H9 (cell line): ENCODE data around the gene SLC2A9. TPM values are rescaled to one million over a fixed set of nuclear protein-coding genes. Genes with fewer than 3 reads are reported as not detected.

Experiments
- DNase-seq: peaks from one replicate; pipeline ENCODE4 v3.0.0-alpha.2; 2017
- H2AFZ ChIP-seq: one replicate; pipeline ENCODE4 v1.6.1; 2013; ENCODE audit warnings: mild to moderate bottlenecking, low read length, control low read depth, moderate library complexity
- H2AK5ac ChIP-seq: 2 replicates; pipeline ENCODE4 v1.6.1; 2013; ENCODE audit warnings: low read length, control low read depth, mixed read lengths; ENCODE audit not compliant: insufficient read length
- H2BK120ac ChIP-seq: one replicate; pipeline ENCODE4 v1.6.1; 2013; ENCODE audit warnings: low read depth, mild to moderate bottlenecking, low read length, control low read depth, inconsistent platforms; ENCODE audit not compliant: poor library complexity, severe bottlenecking
- H2BK12ac ChIP-seq: 2 replicates; pipeline ENCODE4 v1.6.1; 2013; ENCODE audit warnings: low read length, control low read depth, mixed read lengths, low read depth; ENCODE audit not compliant: insufficient read length
- H2BK15ac ChIP-seq: 2 replicates; pipeline ENCODE4 v1.6.1; 2013; ENCODE audit warnings: low read depth, low read length, control low read depth
- H2BK20ac ChIP-seq: one replicate; pipeline ENCODE4 v1.6.1; 2013; ENCODE audit warnings: low read depth, mild to moderate bottlenecking, low read length, control low read depth, inconsistent platforms; ENCODE audit not compliant: poor library complexity, severe bottlenecking
- H2BK5ac ChIP-seq: 2 replicates; pipeline ENCODE4 v1.6.1; 2013; ENCODE audit warnings: low read length, control low read depth, mixed read lengths; ENCODE audit not compliant: insufficient read length
- H3K14ac ChIP-seq: 2 replicates; pipeline ENCODE4 v1.6.1; 2013; ENCODE audit warnings: low read length, control low read depth; ENCODE audit not compliant: insufficient read depth
- H3K18ac ChIP-seq: 2 replicates; pipeline ENCODE4 v1.6.1; 2013; ENCODE audit warnings: low read depth, mild to moderate bottlenecking, mixed read lengths, low read length, control low read depth; ENCODE audit not compliant: insufficient read length
- H3K23ac ChIP-seq: 2 replicates; pipeline ENCODE4 v1.6.1; 2013; ENCODE audit warnings: low read length, control low read depth, mixed read lengths, low read depth; ENCODE audit not compliant: insufficient read length
- H3K23me2 ChIP-seq: 2 replicates; pipeline ENCODE4 v1.6.1; 2013; ENCODE audit warnings: low read depth, mild to moderate bottlenecking, mixed read lengths, low read length, control low read depth; ENCODE audit not compliant: insufficient read length, poor library complexity, severe bottlenecking
- H3K27ac ChIP-seq: 2 replicates; pipeline ENCODE4 v1.5.1; 2013; ENCODE audit warnings: low read length, control low read depth, mixed read lengths, low read depth; ENCODE audit not compliant: insufficient read length
- H3K27me3 ChIP-seq: 2 replicates; pipeline ENCODE4 v1.6.1; 2013; ENCODE audit warnings: low read length, control low read depth, inconsistent platforms; ENCODE audit not compliant: insufficient read depth
- H3K4ac ChIP-seq: 2 replicates; pipeline ENCODE4 v1.6.1; 2013; ENCODE audit warnings: low read depth, mild to moderate bottlenecking, control low read depth, inconsistent platforms, low read length, moderate library complexity
- H3K4me1 ChIP-seq: 2 replicates; pipeline ENCODE4 v1.6.1; 2013; ENCODE audit warnings: low read length, control low read depth, inconsistent platforms; ENCODE audit not compliant: insufficient read depth
- H3K4me2 ChIP-seq: 2 replicates; pipeline ENCODE4 v1.6.1; 2013; ENCODE audit warnings: low read length, control low read depth, mixed read lengths; ENCODE audit not compliant: insufficient read length, insufficient read depth
- H3K56ac ChIP-seq: 2 replicates; pipeline ENCODE4 v1.6.1; 2013; ENCODE audit warnings: low read depth, mild to moderate bottlenecking, mixed read lengths, low read length, control low read depth; ENCODE audit not compliant: insufficient read length
- H3K79me1 ChIP-seq: 2 replicates; pipeline ENCODE4 v1.6.1; 2013; ENCODE audit warnings: low read depth, mild to moderate bottlenecking, moderate library complexity, low read length, control low read depth, inconsistent platforms; ENCODE audit not compliant: insufficient read depth, poor library complexity, severe bottlenecking
- H3K79me2 ChIP-seq: 2 replicates; pipeline ENCODE4 v1.6.1; 2013; ENCODE audit warnings: low read length, control low read depth, inconsistent platforms; ENCODE audit not compliant: insufficient read depth
- H3K9ac ChIP-seq: 2 replicates; pipeline ENCODE4 v1.6.1; 2013; ENCODE audit warnings: low read length, control low read depth, mixed read lengths; ENCODE audit not compliant: insufficient read length; ENCODE audit errors: extremely low read depth
- H3K9me3 ChIP-seq: one replicate; pipeline ENCODE4 v1.6.1; 2013; ENCODE audit warnings: low read depth, low read length, inconsistent platforms; ENCODE audit not compliant: control insufficient read depth
- H3T11ph ChIP-seq: one replicate; pipeline ENCODE4 v1.6.1; 2013; ENCODE audit warnings: mild to moderate bottlenecking, low read length, control low read depth, inconsistent platforms
- H4K20me1 ChIP-seq: one replicate; pipeline ENCODE4 v1.6.1; 2013; ENCODE audit not compliant: control insufficient read depth, insufficient read length, insufficient read depth
- H4K5ac ChIP-seq: 2 replicates; pipeline ENCODE4 v1.6.1; 2013; ENCODE audit warnings: low read depth, mild to moderate bottlenecking, mixed read lengths, low read length, control low read depth; ENCODE audit not compliant: insufficient read length
- H4K8ac ChIP-seq: replicated peaks from 2 replicates; pipeline ENCODE4 v1.6.1; 2013; ENCODE audit warnings: low read length, control low read depth, mixed read lengths, low read depth; ENCODE audit not compliant: insufficient read length
- H4K91ac ChIP-seq: 2 replicates; pipeline ENCODE4 v1.6.1; 2013; ENCODE audit warnings: low read depth, mild to moderate bottlenecking, moderate library complexity, mixed read lengths, low read length, control low read depth; ENCODE audit not compliant: insufficient read length
- H3K27ac Mint-ChIP-seq, 3 experiments: 2 replicates in 2 of 3; 3 replicates in 1 of 3; pipeline ENCODE4 v1.8.0; 2020 to 2021; ENCODE audit warnings: mixed read lengths in 3 of 3, mild to moderate bottlenecking in 1 of 3, moderate library complexity in 1 of 3
- H3K27me3 Mint-ChIP-seq: 2 replicates; pipeline ENCODE4 v1.8.0; 2021; ENCODE audit warnings: low read depth, mild to moderate bottlenecking, moderate library complexity, mixed read lengths
- H3K36me3 Mint-ChIP-seq, 3 experiments: 2 replicates in 2 of 3; 3 replicates in 1 of 3; pipeline ENCODE4 v1.8.0; 2020 to 2021; ENCODE audit warnings: low read depth in 3 of 3, mixed read lengths in 3 of 3; ENCODE audit not compliant: insufficient read depth in 1 of 3
- H3K4me1 Mint-ChIP-seq, 2 experiments: 2 replicates each; pipeline ENCODE4 v1.8.0; 2020; ENCODE audit warnings: mixed read lengths in 2 of 2
- H3K4me3 Mint-ChIP-seq, 2 experiments: 2 replicates in 1 of 2; 3 replicates in 1 of 2; pipeline ENCODE4 v1.8.0; 2020 to 2021; ENCODE audit warnings: mild to moderate bottlenecking in 2 of 2, mixed read lengths in 2 of 2, moderate library complexity in 1 of 2
- H3K9me3 Mint-ChIP-seq, 2 experiments: 2 replicates in 1 of 2; 3 replicates in 1 of 2; pipeline ENCODE4 v1.8.0; 2020; ENCODE audit warnings: mild to moderate bottlenecking in 2 of 2, mixed read lengths in 2 of 2, moderate library complexity in 1 of 2
- CTCF ChIP-seq: fragments of 200-600 bp; sonication (generic); conservative IDR thresholded peaks from 3 replicates; pipeline ENCODE4 v1.8.0; 2021; ENCODE audit warnings: antibody characterized with exemption, mild to moderate bottlenecking
- WGBS: extraction: QIAGEN DNeasy Blood & Tissue Kit; methylation state at CpG from one replicate; pipeline ENCODE4 v1.1.7; 2013; ENCODE audit warnings: missing lambda C conversion rate, low lambda C conversion rate, mixed read lengths; ENCODE audit not compliant: insufficient read length; ENCODE audit errors: extremely low coverage; 5-methylcytosine and 5-hydroxymethylcytosine counted together
- total RNA-seq: library from RNA; stranded (reverse); gene quantifications from 2 replicates; pipeline ENCODE4 v1.2.1, GENCODE V29; 2021

SLC2A9 gene
- total RNA-seq, 1 experiment from 2014 or later: 0.79 TPM

GRCh38 chr4:9832640-9833039 is 188.7 kb downstream of the SLC2A9 start:
- no peak overlapping the region for H3K27ac ChIP-seq
- no peak overlapping the region for H3K4me2 ChIP-seq
- no peak overlapping the region for H3K4ac ChIP-seq
- Mint-ChIP-seq H3K4me1 (peaks cover 5 to 6% of the 10 kb centered on the region in 2 experiments; a peak in 3 of 4 replicates), H3K27me3 (peaks cover 4% of the 10 kb centered on the region), H3K9me3 (peaks cover 0 to 2% of the 10 kb centered on the region in 2 experiments; a peak in 1 of 5 replicates), H3K27ac (no peak overlapping the region), H3K4me3 (no peak overlapping the region), H3K36me3 (no peaks in the 10 kb centered on the region; a peak in 1 of 7 replicates)
- no peak overlapping the region for H3K23ac ChIP-seq
- H2AK5ac ChIP-seq: no peak overlapping the region
- H3K23me2 ChIP-seq: no peaks in the 10 kb centered on the region
- H2AFZ ChIP-seq: no peak overlapping the region
- no peak overlapping the region for H2BK20ac ChIP-seq
- H3K79me1 ChIP-seq: no peaks in the 10 kb centered on the region
- no peak overlapping the region for H2BK120ac ChIP-seq
- no peak overlapping the region for H3K18ac ChIP-seq
- H3K4me1 ChIP-seq: no peaks in the 10 kb centered on the region
- H2BK12ac ChIP-seq: no peak overlapping the region
- no peaks in the 10 kb centered on the region for H3K79me2 ChIP-seq
- H3K56ac ChIP-seq: no peak overlapping the region
- H4K91ac ChIP-seq: no peak overlapping the region
- no peak overlapping the region for H2BK15ac ChIP-seq
- H3K27me3 ChIP-seq: no peaks in the 10 kb centered on the region
- H4K20me1 ChIP-seq: no peaks in the 10 kb centered on the region
- H3K9ac ChIP-seq: no peak overlapping the region
- no peaks in the 10 kb centered on the region for H3K9me3 ChIP-seq
- H3T11ph ChIP-seq: no peak overlapping the region
- no peak overlapping the region for H4K5ac ChIP-seq
- H4K8ac ChIP-seq: no peak overlapping the region
- no peak overlapping the region for H3K14ac ChIP-seq
- DNase-seq: no peak
- WGBS: no CpG with 5 or more reads among the region's 2 CpGs
- H2BK5ac ChIP-seq: no peak overlapping the region
- TF ChIP-seq CTCF: no peak
